PFSK-1 (cell line): ENCODE data around the gene PLIN4.

Experiments used
- POLR2AphosphoS5 ChIP-seq: IDR thresholded peaks from 2 replicates; pipeline ENCODE4 v1.6.1; 2012; ENCODE audit warnings: low read depth, mild to moderate bottlenecking, control low read depth, low read length, moderate library complexity
- REST ChIP-seq, 2 experiments: IDR thresholded peaks; 2 replicates each; pipeline versions ENCODE4 v1.6.1 to v1.8.0; 2011 to 2012; ENCODE audit warnings: low read depth in 2 of 2, low read length in 2 of 2, control low read depth in 1 of 2, inconsistent platforms in 1 of 2, mild to moderate bottlenecking in 1 of 2, moderate library complexity in 1 of 2; ENCODE audit not compliant: insufficient read depth in 1 of 2
- TAF1 ChIP-seq: IDR thresholded peaks from 2 replicates; pipeline ENCODE4 v1.6.1; 2012; ENCODE audit warnings: low read length, control low read depth, borderline replicate concordance; ENCODE audit not compliant: insufficient read depth

DNA sequence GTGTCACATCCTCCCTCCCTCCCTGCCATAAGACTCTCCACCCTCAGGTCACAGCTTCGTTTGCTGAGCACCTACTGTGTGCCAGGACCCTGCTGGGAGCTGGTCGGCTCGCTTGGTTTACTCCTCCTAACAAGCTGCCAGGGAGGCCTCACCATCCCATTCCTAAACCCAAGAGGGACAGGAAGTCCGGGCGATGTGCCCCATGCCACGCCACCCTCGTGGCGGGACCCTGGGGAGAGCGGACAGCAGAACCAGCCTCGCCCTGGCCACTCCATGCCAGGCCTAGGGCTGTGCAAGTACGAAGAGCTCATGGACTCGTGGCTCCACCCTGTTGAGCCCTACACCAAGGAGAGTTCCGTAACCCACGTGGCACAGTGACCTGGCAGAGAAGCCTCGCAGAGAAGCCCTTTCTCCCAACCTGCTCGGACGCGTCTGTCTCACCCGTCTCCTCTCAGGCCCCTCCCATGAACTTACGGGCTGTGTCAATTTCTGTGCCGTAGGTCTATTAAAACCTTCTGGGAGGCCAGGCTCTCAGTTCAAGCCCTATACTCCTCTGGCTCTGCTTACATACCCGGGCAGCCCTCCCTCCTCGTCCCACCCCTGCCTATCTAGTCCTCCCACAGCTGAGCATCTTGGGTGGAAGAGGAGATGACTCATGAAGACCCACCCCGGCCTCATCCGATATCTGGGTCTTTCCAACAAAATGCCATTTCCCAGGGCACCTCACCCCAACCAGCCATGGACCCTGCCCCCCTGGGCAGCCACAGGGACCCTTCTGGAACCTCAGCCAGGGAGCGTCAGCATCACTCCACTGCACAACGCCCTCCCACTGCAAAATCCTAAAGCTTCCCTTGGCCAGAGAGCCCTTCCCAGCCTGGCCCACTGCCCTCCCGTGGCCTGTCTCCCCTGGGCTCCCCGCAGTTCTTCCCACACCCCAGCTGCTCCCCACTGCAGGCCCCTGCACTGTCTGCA lies 63.3 kb downstream of the PLIN4 start:
- TF ChIP-seq TAF1 (no peak), POLR2AphosphoS5 (no peak), REST (IDR thresholded peaks at IDR 0.05; ENCODE audit: insufficient read depth in 1 of 2, low read depth in 2 of 2, low read length in 2 of 2) (no peak)
